Sigmoid colon (tissue), 4 donors: ENCODE measurements around the gene KIRREL3.

Source experiments
- CTCF ChIP-seq, 4 experiments: fragments of 450-650 bp in 3 of 4; fragments of 200-600 bp in 1 of 4; IDR thresholded peaks; one replicate each; pipeline ENCODE4 v1.5.1; 2016 to 2019; ENCODE audit warnings: antibody characterized with exemption in 4 of 4, mild to moderate bottlenecking in 3 of 4, moderate library complexity in 2 of 4
- EP300 ChIP-seq, 4 donors: sonication (generic); formaldehyde crosslinking; IDR thresholded peaks; one replicate each; pipeline ENCODE4 v1.6.1; 2017; ENCODE audit warnings: antibody characterized with exemption in 4 of 4
- POLR2A ChIP-seq, 2 donors: fragments of 450-650 bp; IDR thresholded peaks; one replicate each; pipeline ENCODE4 v1.6.1; 2016; ENCODE audit warnings: antibody characterized with exemption in 2 of 2, mild to moderate bottlenecking in 2 of 2, moderate library complexity in 2 of 2
- POLR2AphosphoS5 ChIP-seq, 4 donors: sonication (generic); formaldehyde crosslinking; IDR thresholded peaks; one replicate each; pipeline ENCODE4 v1.6.1; 2017; ENCODE audit warnings: antibody characterized with exemption in 4 of 4

- TF ChIP-seq EP300 (IDR thresholded peaks at IDR 0.05) (no peak), CTCF (IDR thresholded peaks at IDR 0.05) (no peak), POLR2A (IDR thresholded peaks at IDR 0.05) (no peak), POLR2AphosphoS5 (IDR thresholded peaks at IDR 0.05) (no peak)
Observed at GRCh38 chr11:126711977-126712625, 288.5 kb downstream of the KIRREL3 start.
